Activated B cell treated with CpG ODN at 0.5 μM for 24 hours (primary cell): ENCODE results near the gene SAE1. TPM values are rescaled to one million over a fixed set of nuclear protein-coding genes. Genes with fewer than 3 reads are reported as not detected.
A peak's percentile ranks its signal among the peaks of the same experiment; 100 is the strongest.

ENCODE experiments used
- ATAC-seq: fragments of 200-7000 bp; cut with Tn5 transposase; one replicate; pipeline ENCODE4 v1.10.0; 2021; ENCODE audit warnings: low read depth, mild to moderate bottlenecking, moderate library complexity
- CTCF ChIA-PET: fragments of 350-600 bp; sonication (Branson Sonifier 250); formaldehyde crosslinking; loops from one replicate; lab custom pipeline; 2021; ENCODE audit warnings: antibody characterized with exemption; lab: Charles Lee
- POLR2A ChIA-PET: fragments of 350-600 bp; sonication (Branson Sonifier 250); formaldehyde crosslinking; loops from one replicate; lab custom pipeline; 2021; ENCODE audit warnings: antibody characterized with exemption; lab: Charles Lee
- DNase-seq: peaks from one replicate; pipeline ENCODE4 v3.0.0; 2022
- H3K27ac Mint-ChIP-seq: one replicate; pipeline ENCODE4 v1.8.0; 2020; ENCODE audit warnings: mixed read lengths
- H3K27me3 Mint-ChIP-seq: one replicate; pipeline ENCODE4 v1.8.0; 2021; ENCODE audit warnings: mixed read lengths
- H3K36me3 Mint-ChIP-seq: one replicate; pipeline ENCODE4 v1.8.0; 2021; ENCODE audit warnings: low read depth, mixed read lengths
- H3K4me1 Mint-ChIP-seq: one replicate; pipeline ENCODE4 v1.8.0; 2021; ENCODE audit warnings: mixed read lengths
- H3K4me3 Mint-ChIP-seq: one replicate; pipeline ENCODE4 v1.8.0; 2020; ENCODE audit warnings: mild to moderate bottlenecking, mixed read lengths
- H3K9me3 Mint-ChIP-seq: one replicate; pipeline ENCODE4 v1.8.0; 2020; ENCODE audit warnings: mixed read lengths
- intact Hi-C: fragments of 100-400 bp; cut with micrococcal nuclease; formaldehyde crosslinking; loops from one replicate; pipeline ENCODE4 v1.15.1; 2024
- total RNA-seq: library from RNA; stranded (reverse); gene quantifications from 2 replicates; pipeline ENCODE4 v1.2.3, GENCODE V29; 2022
- TF ChIP-seq, protein P1 (sequence below): fragments of 200-600 bp; IDR thresholded peaks from one replicate; pipeline ENCODE4 v1.8.0; 2022; ENCODE audit warnings: antibody characterized with exemption, mild to moderate bottlenecking

SAE1 gene
- total RNA-seq, 1 donor from 2014 or later = 67.4 TPM

DNA sequence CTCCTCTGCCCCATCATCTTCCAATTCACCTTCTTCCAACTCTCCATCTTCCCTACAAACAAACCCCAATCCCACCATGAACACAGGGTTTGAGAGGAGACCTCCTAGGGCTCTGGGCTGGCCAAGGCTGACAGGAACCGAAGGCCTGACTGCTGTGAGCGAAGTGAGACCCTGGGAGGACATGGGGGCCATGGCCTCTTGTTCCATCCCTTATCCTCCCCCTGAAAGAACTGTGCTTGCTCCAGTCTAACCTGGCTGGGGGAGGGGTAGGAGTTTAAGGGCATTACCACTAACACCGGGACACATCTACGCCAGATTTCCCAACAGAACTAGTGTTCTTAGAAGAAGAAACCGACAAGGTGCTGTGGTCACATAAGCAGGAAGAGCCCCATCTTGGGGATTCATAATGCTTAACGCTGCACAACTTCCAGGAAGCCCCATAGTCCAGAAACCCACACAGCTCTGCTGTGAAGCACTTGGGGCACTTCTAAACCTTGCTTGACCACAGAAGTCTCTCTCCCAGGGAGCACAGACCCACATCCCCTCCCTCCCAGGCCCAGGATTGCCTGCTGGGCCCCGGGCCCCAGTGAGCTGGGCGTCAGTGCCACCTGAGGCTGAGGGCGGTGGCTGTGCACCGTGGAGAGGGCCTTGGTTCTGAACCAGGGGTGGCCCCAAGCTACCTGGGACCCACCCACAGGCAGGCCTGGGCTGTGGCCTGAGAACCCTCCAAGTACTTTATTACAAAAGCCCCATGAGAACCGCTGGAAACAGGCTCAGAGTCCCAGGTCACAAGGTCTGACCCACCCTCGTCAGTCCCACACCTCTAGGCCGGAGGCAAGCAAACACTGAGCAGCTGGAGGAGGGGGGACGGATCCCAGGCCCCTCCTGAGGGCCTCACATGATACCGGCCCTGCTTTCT is 35.8 kb upstream of the SAE1 start:
- ChIA-PET POLR2A (interaction anchor here (0.6 to 6.0 kb wide), 3 partner anchors 12 to 31 kb away, joined by 6 to 97 read pairs (median 7); partner anchors contain the start of gene ZC3H4), CTCF (interaction anchor here (1.3 to 1.7 kb wide), 2 partner anchors 15 to 31 kb away, joined by 4 to 5 read pairs; no protein-coding TSS in a partner anchor)
- Mint-ChIP-seq H3K4me1 (peaks cover 44% of the 10 kb centered on the region), H3K4me3 (peak overlapping the region; percentile 55), H3K27ac (peak overlapping the region; percentile 68), H3K27me3 (no peaks in the 10 kb centered on the region), H3K36me3 (peaks cover 61% of the 10 kb centered on the region), H3K9me3 (no peaks in the 10 kb centered on the region)
- TF ChIP-seq, protein P1, sequence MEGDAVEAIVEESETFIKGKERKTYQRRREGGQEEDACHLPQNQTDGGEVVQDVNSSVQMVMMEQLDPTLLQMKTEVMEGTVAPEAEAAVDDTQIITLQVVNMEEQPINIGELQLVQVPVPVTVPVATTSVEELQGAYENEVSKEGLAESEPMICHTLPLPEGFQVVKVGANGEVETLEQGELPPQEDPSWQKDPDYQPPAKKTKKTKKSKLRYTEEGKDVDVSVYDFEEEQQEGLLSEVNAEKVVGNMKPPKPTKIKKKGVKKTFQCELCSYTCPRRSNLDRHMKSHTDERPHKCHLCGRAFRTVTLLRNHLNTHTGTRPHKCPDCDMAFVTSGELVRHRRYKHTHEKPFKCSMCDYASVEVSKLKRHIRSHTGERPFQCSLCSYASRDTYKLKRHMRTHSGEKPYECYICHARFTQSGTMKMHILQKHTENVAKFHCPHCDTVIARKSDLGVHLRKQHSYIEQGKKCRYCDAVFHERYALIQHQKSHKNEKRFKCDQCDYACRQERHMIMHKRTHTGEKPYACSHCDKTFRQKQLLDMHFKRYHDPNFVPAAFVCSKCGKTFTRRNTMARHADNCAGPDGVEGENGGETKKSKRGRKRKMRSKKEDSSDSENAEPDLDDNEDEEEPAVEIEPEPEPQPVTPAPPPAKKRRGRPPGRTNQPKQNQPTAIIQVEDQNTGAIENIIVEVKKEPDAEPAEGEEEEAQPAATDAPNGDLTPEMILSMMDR = no peak
- DNase-seq = no peak
- intact Hi-C loops = loop anchor here (1.0 kb wide), 1 partner anchor 15 kb away; no protein-coding TSS in a partner anchor
- no peak for ATAC-seq

DNA sequence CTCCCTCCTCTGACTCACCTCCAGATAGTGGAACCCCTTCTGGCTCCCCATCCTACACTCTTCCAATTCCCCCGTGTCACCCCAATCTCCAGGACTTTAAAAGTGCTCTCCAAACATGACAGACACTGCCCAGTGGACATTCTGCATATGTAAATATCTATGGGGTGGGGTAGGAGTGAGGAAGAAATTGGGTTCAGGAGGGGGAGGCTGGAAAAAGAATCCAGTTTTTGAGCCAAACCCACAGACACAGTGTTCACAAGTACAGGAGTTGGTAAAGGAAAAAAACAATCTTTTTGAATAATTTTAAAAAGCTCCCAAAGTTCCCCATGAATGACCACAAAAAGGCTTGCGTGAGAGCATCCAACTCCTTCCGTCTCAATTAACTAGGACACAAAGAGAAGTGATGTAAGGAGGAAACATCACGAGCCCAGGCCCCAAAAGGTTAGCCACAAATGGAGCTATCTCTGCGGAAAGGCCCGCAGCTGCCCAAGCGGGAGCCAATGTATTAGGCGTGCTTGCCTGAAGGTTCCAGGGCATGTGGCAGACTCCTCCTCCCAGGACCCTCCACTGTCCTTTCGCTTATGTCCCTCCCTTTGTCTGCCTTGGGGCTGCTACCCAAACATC is 35.0 kb upstream of the SAE1 start:
- intact Hi-C loops = no loop called here
- ChIA-PET CTCF (interaction anchor here (1.3 kb wide), 1 partner anchor 15 kb away, joined by 4 read pairs; no protein-coding TSS in a partner anchor), POLR2A (interaction anchor here (0.6 to 6.0 kb wide), 3 partner anchors 11 to 31 kb away, joined by 6 to 97 read pairs (median 7); partner anchors contain the start of gene ZC3H4)
- TF ChIP-seq, protein P1 = no peak
- Mint-ChIP-seq H3K4me1 (peaks cover 48% of the 10 kb centered on the region), H3K27ac (peak overlapping the region; percentile 68), H3K36me3 (peaks cover 59% of the 10 kb centered on the region), H3K9me3 (no peaks in the 10 kb centered on the region), H3K4me3 (no peak overlapping the region), H3K27me3 (no peaks in the 10 kb centered on the region)
- no peak for DNase-seq
- no peak for ATAC-seq

DNA sequence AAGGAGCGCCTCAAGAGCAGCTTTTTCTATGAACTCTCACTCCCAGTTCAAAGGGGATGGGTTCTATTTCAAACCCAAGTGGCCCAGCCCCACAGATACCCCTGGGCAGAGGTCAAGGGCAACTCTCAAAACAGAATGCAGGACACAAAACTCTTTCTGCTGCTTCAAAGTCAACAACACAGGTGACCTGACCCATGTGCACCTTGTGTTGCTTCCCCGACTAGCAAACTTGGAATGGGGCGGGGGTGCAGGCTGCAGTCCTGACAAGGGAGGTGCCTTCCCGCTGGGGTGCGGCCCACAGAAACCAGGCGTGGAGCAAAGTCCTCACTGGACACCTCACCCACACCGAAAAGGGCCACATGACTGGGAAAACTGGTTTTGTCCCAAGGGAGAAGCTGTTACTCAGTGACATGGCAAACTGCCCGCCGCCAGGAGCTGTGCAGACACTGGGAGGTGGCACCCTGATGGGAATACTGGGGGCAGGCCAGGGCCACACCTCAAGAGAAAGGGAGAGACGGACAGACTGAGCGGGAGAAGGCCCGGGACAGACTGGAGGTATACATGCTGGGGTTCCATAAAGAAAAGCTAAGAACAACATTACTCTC is 34.4 kb upstream of the SAE1 start:
- Mint-ChIP-seq H3K4me3 (no peak overlapping the region), H3K36me3 (peaks cover 54% of the 10 kb centered on the region), H3K9me3 (no peaks in the 10 kb centered on the region), H3K27me3 (no peaks in the 10 kb centered on the region), H3K4me1 (peaks cover 48% of the 10 kb centered on the region), H3K27ac (no peak overlapping the region)
- DNase-seq = no peak
- no peak for ATAC-seq
- POLR2A ChIA-PET = interaction anchor here (0.6 to 6.0 kb wide), 5 partner anchors 10 to 307 kb away, joined by 3 to 97 read pairs (median 4); partner anchors contain the start of gene ZC3H4
- CTCF ChIA-PET = interaction anchor here (1.3 kb wide), 1 partner anchor 16 kb away, joined by 4 read pairs; no protein-coding TSS in a partner anchor
- TF ChIP-seq, protein P1 = no peak
- intact Hi-C loops = no loop called here

DNA sequence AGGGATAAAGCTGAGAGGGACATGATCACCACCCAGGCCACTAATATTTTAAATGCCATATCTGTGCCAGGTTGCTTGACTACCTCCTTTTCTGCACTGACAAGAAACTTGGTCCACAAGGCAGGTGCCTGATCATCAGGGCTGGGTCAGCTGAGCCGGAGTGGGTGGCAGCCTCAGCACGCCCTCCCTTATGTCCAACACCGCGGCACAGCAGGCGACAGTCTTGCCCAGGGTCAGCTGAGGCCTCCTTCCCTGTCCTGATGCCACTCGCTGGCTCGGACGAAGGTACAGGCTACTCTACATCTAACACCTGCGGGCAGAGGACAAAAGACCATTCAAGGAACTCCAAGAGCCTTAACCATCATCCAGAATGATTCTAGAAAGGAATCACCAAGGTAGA is 33.9 kb upstream of the SAE1 start:
- Mint-ChIP-seq H3K4me1 (peaks cover 48% of the 10 kb centered on the region), H3K27me3 (no peaks in the 10 kb centered on the region), H3K4me3 (no peak overlapping the region), H3K36me3 (peaks cover 52% of the 10 kb centered on the region), H3K27ac (no peak overlapping the region), H3K9me3 (no peaks in the 10 kb centered on the region)
- TF ChIP-seq, protein P1 = no peak
- ChIA-PET POLR2A (interaction anchor here (0.6 to 6.0 kb wide), 6 partner anchors 10 to 307 kb away, joined by 3 to 97 read pairs (median 5); partner anchors contain the start of gene ZC3H4), CTCF (no interaction called here)
- ATAC-seq (no peak), DNase-seq (no peak)
- intact Hi-C loops = no loop called here
